ENCODE results near the gene DEPP1. TPM values are rescaled to one million over a fixed set of nuclear protein-coding genes. Genes with fewer than 3 reads are reported as not detected.

The DEPP1 gene
- total RNA-seq, 1 donor from 2014 or later = 21.9 TPM

DNA sequence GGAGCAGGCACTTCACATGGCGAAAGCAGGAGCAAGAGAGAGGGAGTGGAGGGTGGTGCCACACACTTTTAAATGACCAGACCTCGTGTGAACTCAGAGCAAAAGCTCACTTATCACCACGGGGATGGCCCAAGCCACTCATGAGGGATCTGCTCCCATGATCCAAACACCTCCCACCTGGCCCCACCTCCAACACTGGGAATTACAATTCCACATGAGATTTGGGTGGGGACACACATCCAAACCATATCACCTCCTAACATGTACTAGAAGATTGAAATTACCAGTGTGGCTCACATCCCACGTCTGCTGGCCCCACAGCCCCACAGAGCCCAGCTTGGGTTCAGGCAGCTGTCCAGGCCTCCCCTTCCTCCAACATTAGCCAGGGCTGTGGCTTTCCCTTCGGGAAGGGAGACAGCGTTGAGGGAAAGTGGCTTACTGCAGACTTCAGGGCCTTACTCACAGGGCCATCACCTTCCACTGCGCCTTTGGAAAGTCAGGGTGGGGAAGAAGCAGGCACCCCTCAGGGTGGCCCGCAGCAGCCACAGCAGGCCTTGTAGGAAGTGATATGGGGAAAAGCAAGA, 7.7 kb downstream of the DEPP1 start:
- TF ChIP-seq, protein P1, sequence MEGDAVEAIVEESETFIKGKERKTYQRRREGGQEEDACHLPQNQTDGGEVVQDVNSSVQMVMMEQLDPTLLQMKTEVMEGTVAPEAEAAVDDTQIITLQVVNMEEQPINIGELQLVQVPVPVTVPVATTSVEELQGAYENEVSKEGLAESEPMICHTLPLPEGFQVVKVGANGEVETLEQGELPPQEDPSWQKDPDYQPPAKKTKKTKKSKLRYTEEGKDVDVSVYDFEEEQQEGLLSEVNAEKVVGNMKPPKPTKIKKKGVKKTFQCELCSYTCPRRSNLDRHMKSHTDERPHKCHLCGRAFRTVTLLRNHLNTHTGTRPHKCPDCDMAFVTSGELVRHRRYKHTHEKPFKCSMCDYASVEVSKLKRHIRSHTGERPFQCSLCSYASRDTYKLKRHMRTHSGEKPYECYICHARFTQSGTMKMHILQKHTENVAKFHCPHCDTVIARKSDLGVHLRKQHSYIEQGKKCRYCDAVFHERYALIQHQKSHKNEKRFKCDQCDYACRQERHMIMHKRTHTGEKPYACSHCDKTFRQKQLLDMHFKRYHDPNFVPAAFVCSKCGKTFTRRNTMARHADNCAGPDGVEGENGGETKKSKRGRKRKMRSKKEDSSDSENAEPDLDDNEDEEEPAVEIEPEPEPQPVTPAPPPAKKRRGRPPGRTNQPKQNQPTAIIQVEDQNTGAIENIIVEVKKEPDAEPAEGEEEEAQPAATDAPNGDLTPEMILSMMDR (IDR thresholded peaks at IDR 0.05; ENCODE audit: insufficient read depth, low read length, poor library complexity, severe bottlenecking) = no peak
- no peak for DNase-seq (ENCODE audit: low read depth)
- Histone ChIP-seq H3K4me3 (ENCODE audit: low read depth, low read length) (no peak overlapping the region), H3K36me3 (ENCODE audit: control insufficient read depth, insufficient read depth, low read length) (no peaks in the 10 kb centered on the region), H3K27me3 (ENCODE audit: control insufficient read depth, insufficient read depth, low read length) (no peaks in the 10 kb centered on the region)

DNA sequence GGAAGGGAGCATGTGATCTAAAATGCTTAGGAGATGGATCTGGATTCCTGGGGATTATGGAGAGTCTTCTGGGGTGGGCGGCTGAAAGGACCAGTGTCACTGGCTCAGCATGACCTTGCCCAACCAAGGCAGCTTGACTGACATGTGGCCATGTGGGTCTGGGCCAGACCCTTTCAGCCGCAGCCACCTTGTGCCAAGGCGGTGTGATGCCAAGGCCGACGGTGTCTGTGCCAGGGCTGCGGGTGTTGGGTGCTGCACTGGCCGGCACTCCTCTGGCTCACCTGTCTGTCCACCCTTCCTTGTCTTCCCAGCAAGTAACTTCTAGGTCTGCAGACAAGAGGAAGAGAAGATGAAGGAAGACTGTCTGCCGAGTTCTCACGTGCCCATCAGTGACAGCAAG, 8.8 kb downstream of the DEPP1 start:
- Histone ChIP-seq H3K4me3 (ENCODE audit: low read depth, low read length) (no peak overlapping the region), H3K36me3 (ENCODE audit: control insufficient read depth, insufficient read depth, low read length) (no peaks in the 10 kb centered on the region), H3K27me3 (ENCODE audit: control insufficient read depth, insufficient read depth, low read length) (no peaks in the 10 kb centered on the region)
- TF ChIP-seq, protein P1 (IDR thresholded peaks at IDR 0.05; ENCODE audit: insufficient read depth, low read length, poor library complexity, severe bottlenecking) = no peak
- no peak for DNase-seq (ENCODE audit: low read depth)

GRCh38 chr10:44968500-44969400, 9.9 kb downstream of the DEPP1 start:
- H3K4me3 ChIP-seq (ENCODE audit: low read depth, low read length) = no peak overlapping the region
- TF ChIP-seq, protein P1 (IDR thresholded peaks at IDR 0.05; ENCODE audit: insufficient read depth, low read length, poor library complexity, severe bottlenecking) = no peak
- DNase-seq (ENCODE audit: low read depth) = no peak
- no peaks in the 10 kb centered on the region for H3K36me3 ChIP-seq (ENCODE audit: control insufficient read depth, insufficient read depth, low read length)
- no peaks in the 10 kb centered on the region for H3K27me3 ChIP-seq (ENCODE audit: control insufficient read depth, insufficient read depth, low read length)

DNA sequence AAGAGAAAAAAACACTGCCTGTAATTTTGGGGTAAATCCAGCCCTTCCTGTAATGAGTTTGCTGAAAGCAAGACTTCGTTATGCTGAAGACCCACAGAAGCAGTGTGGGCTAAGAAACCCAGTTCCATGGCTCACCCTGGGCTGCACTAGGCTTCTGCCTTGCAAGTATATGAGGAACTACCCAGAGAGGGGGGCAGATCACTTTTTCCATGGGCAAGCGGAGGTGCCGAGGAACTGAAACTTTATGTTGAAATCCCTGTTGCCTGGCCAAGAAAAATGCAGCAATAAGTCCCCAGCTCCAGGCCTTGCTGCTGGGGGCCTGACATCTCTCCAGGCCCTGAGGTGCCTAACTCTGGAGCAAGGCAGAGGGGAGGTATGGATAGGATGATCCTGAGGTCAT, 10.5 kb downstream of the DEPP1 start:
- Histone ChIP-seq H3K27me3 (ENCODE audit: control insufficient read depth, insufficient read depth, low read length) (no peaks in the 10 kb centered on the region), H3K4me3 (ENCODE audit: low read depth, low read length) (no peak overlapping the region), H3K36me3 (ENCODE audit: control insufficient read depth, insufficient read depth, low read length) (no peaks in the 10 kb centered on the region)
- DNase-seq (ENCODE audit: low read depth) = no peak
- TF ChIP-seq, protein P1 (IDR thresholded peaks at IDR 0.05; ENCODE audit: insufficient read depth, low read length, poor library complexity, severe bottlenecking) = no peak

DNA sequence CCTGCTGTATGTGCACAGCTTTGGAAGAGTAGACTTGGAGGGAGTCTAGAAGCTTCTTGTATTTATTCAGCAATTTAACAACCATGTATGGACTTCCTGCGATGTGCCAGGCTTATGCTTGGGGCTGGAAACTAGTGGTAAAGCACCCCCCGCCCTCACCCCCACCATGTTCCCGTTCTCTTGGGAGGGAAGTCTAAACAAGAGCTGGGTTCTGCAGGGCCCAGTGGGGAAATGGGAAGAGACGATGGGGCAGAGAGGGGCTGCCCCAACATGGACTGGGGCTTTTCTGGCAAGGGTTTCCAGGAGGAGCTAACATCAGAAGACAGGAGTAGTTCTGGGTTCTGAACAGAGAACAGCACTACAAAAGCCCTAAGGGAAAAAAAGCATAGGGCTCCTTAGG, 11.0 kb downstream of the DEPP1 start:
- no peaks in the 10 kb centered on the region for H3K36me3 ChIP-seq (ENCODE audit: control insufficient read depth, insufficient read depth, low read length)
- no peaks in the 10 kb centered on the region for H3K27me3 ChIP-seq (ENCODE audit: control insufficient read depth, insufficient read depth, low read length)
- no peak overlapping the region for H3K4me3 ChIP-seq (ENCODE audit: low read depth, low read length)
- no peak for DNase-seq (ENCODE audit: low read depth)
- TF ChIP-seq, protein P1 (IDR thresholded peaks at IDR 0.05; ENCODE audit: insufficient read depth, low read length, poor library complexity, severe bottlenecking) = no peak
